CD4-positive, alpha-beta memory T cell (primary cell): Measurements from ENCODE around the gene IQCF6. TPM values are rescaled to one million over a fixed set of nuclear protein-coding genes. Genes with fewer than 3 reads are reported as not detected.

Experiments
- CTCF ChIA-PET: fragments of 350-600 bp; sonication (Branson Sonifier 250); formaldehyde crosslinking; loops from one replicate; lab custom pipeline; 2021; ENCODE audit warnings: inconsistent platforms; ENCODE audit not compliant: partially characterized antibody; lab: Charles Lee
- POLR2A ChIA-PET: fragments of 350-600 bp; sonication (Branson Sonifier 250); formaldehyde crosslinking; loops from one replicate; lab custom pipeline; 2021; ENCODE audit not compliant: partially characterized antibody; lab: Charles Lee
- DNase-seq, 5 donors: peaks; one replicate each; pipeline versions ENCODE4 v3.0.0 to v3.0.0-alpha.2; 2020 to 2022; ENCODE audit warnings: mixed read lengths in 1 of 5
- H3K27ac ChIP-seq: one replicate; pipeline ENCODE4 v1.7.0; 2013; ENCODE audit warnings: low read depth, low read length
- H3K27me3 ChIP-seq: 2 replicates; pipeline ENCODE4 v1.7.0; 2013; ENCODE audit warnings: mild to moderate bottlenecking, low read length, moderate library complexity; ENCODE audit not compliant: insufficient read depth
- H3K36me3 ChIP-seq: 2 replicates; pipeline ENCODE4 v1.7.0; 2013; ENCODE audit warnings: mild to moderate bottlenecking, low read length, moderate library complexity; ENCODE audit not compliant: insufficient read depth
- H3K4me1 ChIP-seq: 2 replicates; pipeline ENCODE4 v1.7.0; 2013; ENCODE audit warnings: mild to moderate bottlenecking, low read length, moderate library complexity; ENCODE audit not compliant: insufficient read depth
- H3K4me3 ChIP-seq, 2 donors: one replicate each; pipeline ENCODE4 v1.7.0; 2013; ENCODE audit warnings: low read length in 2 of 2, mild to moderate bottlenecking in 1 of 2
- H3K9me3 ChIP-seq, 2 donors: one replicate each; pipeline ENCODE4 v1.7.0; 2013; ENCODE audit warnings: low read length in 2 of 2, control low read depth in 1 of 2; ENCODE audit not compliant: control insufficient read depth in 1 of 2
- H3K27ac Mint-ChIP-seq, 7 donors: one replicate each; pipeline ENCODE4 v1.8.0; 2020 to 2021; ENCODE audit warnings: mixed read lengths in 7 of 7, mild to moderate bottlenecking in 6 of 7, inconsistent platforms in 3 of 7, moderate library complexity in 3 of 7
- H3K27me3 Mint-ChIP-seq, 2 donors: one replicate each; pipeline ENCODE4 v1.8.0; 2020 to 2021; ENCODE audit warnings: mixed read lengths in 2 of 2
- H3K36me3 Mint-ChIP-seq, 2 donors: one replicate each; pipeline ENCODE4 v1.8.0; 2020 to 2021; ENCODE audit warnings: mixed read lengths in 2 of 2, inconsistent platforms in 1 of 2, mild to moderate bottlenecking in 1 of 2
- H3K4me1 Mint-ChIP-seq, 4 donors: one replicate each; pipeline ENCODE4 v1.8.0; 2020 to 2021; ENCODE audit warnings: mixed read lengths in 4 of 4, mild to moderate bottlenecking in 1 of 4
- H3K4me3 Mint-ChIP-seq, 8 donors: one replicate each; pipeline ENCODE4 v1.8.0; 2020 to 2021; ENCODE audit warnings: mixed read lengths in 8 of 8, mild to moderate bottlenecking in 7 of 8, moderate library complexity in 6 of 8, inconsistent platforms in 3 of 8
- H3K9me3 Mint-ChIP-seq, 8 donors: one replicate each; pipeline ENCODE4 v1.8.0; 2020 to 2021; ENCODE audit warnings: mixed read lengths in 8 of 8, mild to moderate bottlenecking in 5 of 8, inconsistent platforms in 3 of 8, moderate library complexity in 1 of 8
- intact Hi-C: fragments of 100-400 bp; cut with micrococcal nuclease; formaldehyde crosslinking; loops from one replicate; pipeline ENCODE4 v1.15.1; 2023
- polyA plus RNA-seq, 2 donors: library from polyadenylated mRNA; unstranded; fragments of 300-500 nt; fragmentation: Illumina TruSeq; gene quantifications; one replicate each; pipeline ENCODE4 v1.2.3, GENCODE V29; 2021
- total RNA-seq, 2 experiments: library from RNA; stranded (reverse); gene quantifications; one replicate each; pipeline ENCODE4 v1.2.3, GENCODE V29; 2021

IQCF6 gene
- total and polyA plus RNA-seq, 4 experiments from 2014 or later, result not detected

- no peaks in the 10 kb centered on the region for H3K9me3 ChIP-seq
- H3K27ac ChIP-seq, result no peak overlapping the region
- ChIA-PET CTCF (no interaction called here), POLR2A (no interaction called here)
- Mint-ChIP-seq H3K4me1 (peaks cover 0 to 8% (median 4%) of the 10 kb centered on the region in 4 donors), H3K27me3 (peaks cover 14 to 15% of the 10 kb centered on the region in 2 donors), H3K4me3 (no peak overlapping the region), H3K27ac (no peak overlapping the region), H3K9me3 (no peaks in the 10 kb centered on the region), H3K36me3 (no peaks in the 10 kb centered on the region)
- peaks cover 5% of the 10 kb centered on the region for H3K4me1 ChIP-seq
- no peak overlapping the region for H3K4me3 ChIP-seq
- H3K36me3 ChIP-seq, result no peaks in the 10 kb centered on the region
- intact Hi-C loops, result no loop called here
- no peak for DNase-seq
- no peaks in the 10 kb centered on the region for H3K27me3 ChIP-seq
Observed at GRCh38 chr3:51814034-51814433, 35.0 kb upstream of the IQCF6 start.

GRCh38 chr3:51813539-51813938 is 34.5 kb upstream of the IQCF6 start:
- POLR2A ChIA-PET, result no interaction called here
- Histone ChIP-seq H3K4me3 (no peak overlapping the region), H3K9me3 (no peaks in the 10 kb centered on the region), H3K27me3 (no peaks in the 10 kb centered on the region), H3K36me3 (no peaks in the 10 kb centered on the region), H3K27ac (no peak overlapping the region), H3K4me1 (peaks cover 7% of the 10 kb centered on the region)
- peaks cover 13 to 15% of the 10 kb centered on the region in 2 donors for H3K27me3 Mint-ChIP-seq
- CTCF ChIA-PET, result no interaction called here
- H3K9me3 Mint-ChIP-seq, result no peaks in the 10 kb centered on the region
- H3K27ac Mint-ChIP-seq, result no peak overlapping the region
- no peak overlapping the region for H3K4me3 Mint-ChIP-seq
- DNase-seq, result no peak
- H3K4me1 Mint-ChIP-seq, result peaks cover 0 to 12% (median 4%) of the 10 kb centered on the region in 4 donors
- H3K36me3 Mint-ChIP-seq, result no peaks in the 10 kb centered on the region
- intact Hi-C loops, result no loop called here

- H3K9me3 ChIP-seq, result no peaks in the 10 kb centered on the region
- Mint-ChIP-seq H3K27ac (peak overlapping the region in 4 of 7 donors; percentile 26 to 62 (median 46)), H3K36me3 (no peaks in the 10 kb centered on the region), H3K4me1 (peaks cover 0 to 18% (median 8%) of the 10 kb centered on the region in 4 donors), H3K4me3 (peak overlapping the region in 3 of 8 donors; percentile 2 to 13 (median 9)), H3K27me3 (no peaks in the 10 kb centered on the region), H3K9me3 (peaks cover 0 to 5% (median 1%) of the 10 kb centered on the region in 8 donors)
- POLR2A ChIA-PET, result no interaction called here
- H3K27me3 ChIP-seq, result no peaks in the 10 kb centered on the region
- DNase-seq, result peak in 1 of 5 donors; percentile 20
- H3K4me1 ChIP-seq, result peaks cover 7% of the 10 kb centered on the region
- H3K4me3 ChIP-seq, result no peak overlapping the region
- intact Hi-C loops, result loop anchor here (10.0 kb wide), 1 partner anchor 124 kb away; no protein-coding TSS in a partner anchor
- CTCF ChIA-PET, result interaction anchor here (1.7 to 2.5 kb wide), 2 partner anchors 9 to 11 kb away, joined by 4 to 6 read pairs; no protein-coding TSS in a partner anchor
- H3K36me3 ChIP-seq, result no peaks in the 10 kb centered on the region
- no peak overlapping the region for H3K27ac ChIP-seq
Observed at GRCh38 chr3:51808934-51809333, 29.9 kb upstream of the IQCF6 start.

DNA sequence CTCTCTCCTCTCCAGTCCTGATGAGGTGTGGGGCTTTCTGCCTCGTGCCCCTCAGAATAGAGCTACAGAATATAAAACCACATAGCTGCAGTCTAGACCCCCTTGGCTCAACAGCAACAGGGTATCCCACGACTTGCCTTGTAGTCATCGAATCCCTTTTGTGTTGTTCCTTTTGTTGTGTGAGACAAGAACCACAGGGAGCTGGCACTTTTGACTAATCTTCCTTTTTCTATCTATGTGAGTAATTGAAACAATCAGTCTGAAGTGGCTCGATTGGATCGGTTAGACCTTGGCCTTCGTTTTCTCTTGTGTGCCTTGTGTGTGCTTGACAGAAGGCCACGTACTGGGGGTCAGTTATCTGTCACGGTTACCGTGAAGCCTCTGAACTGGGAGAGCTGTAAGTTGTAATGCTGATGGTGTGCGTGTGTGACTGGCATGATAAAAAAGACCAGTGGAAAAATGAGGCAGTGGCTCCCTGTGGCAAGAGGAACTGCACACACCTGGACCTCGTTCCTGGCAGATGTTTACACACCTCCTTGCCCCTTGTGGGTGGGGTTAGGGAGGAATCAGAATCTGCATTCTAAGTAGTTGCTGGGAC is 23.2 kb upstream of the IQCF6 start:
- POLR2A ChIA-PET, result interaction anchor here (1.3 kb wide), 1 partner anchor 302 kb away, joined by 4 read pairs; the partner anchor contains the start of gene DCAF1
- H3K27me3 Mint-ChIP-seq, result peaks cover 1 to 2% of the 10 kb centered on the region in 2 donors
- intact Hi-C loops, result loop anchor here (10.0 kb wide), 1 partner anchor 117 kb away; no protein-coding TSS in a partner anchor
- Histone ChIP-seq H3K27me3 (no peaks in the 10 kb centered on the region), H3K4me3 (no peak overlapping the region), H3K4me1 (peaks cover 5% of the 10 kb centered on the region), H3K27ac (no peak overlapping the region), H3K9me3 (no peaks in the 10 kb centered on the region), H3K36me3 (no peaks in the 10 kb centered on the region)
- CTCF ChIA-PET, result interaction anchor here (0.9 to 10.3 kb wide), 5 partner anchors 21 to 300 kb away, joined by 3 to 121 read pairs (median 4); partner anchors contain the start of gene DCAF1
- H3K27ac Mint-ChIP-seq, result peak overlapping the region in 3 of 7 donors; percentile 25 to 71 (median 51)
- H3K4me3 Mint-ChIP-seq, result no peak overlapping the region
- H3K4me1 Mint-ChIP-seq, result peaks cover 3 to 17% (median 6%) of the 10 kb centered on the region in 4 donors
- H3K9me3 Mint-ChIP-seq, result no peaks in the 10 kb centered on the region
- H3K36me3 Mint-ChIP-seq, result no peaks in the 10 kb centered on the region
- no peak for DNase-seq

DNA sequence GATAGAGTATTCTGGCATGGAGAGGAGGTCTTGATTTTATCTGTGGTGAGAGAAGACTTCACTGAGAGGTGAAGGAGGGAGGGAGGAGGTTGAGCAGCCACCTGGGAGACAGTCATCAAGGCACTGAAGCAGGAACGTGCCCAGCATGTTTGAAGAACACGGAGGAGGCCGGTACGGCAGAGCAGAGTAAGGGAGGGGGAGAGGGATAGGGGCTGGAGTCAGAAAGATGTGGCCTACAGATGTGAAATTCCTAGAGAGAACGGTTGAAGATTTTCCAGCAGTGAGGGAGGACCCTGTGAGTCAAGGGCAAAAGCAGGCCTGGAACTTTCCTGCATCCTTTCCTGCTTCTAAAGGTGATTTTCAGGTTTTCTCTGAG is 21.7 kb upstream of the IQCF6 start:
- Histone ChIP-seq H3K9me3 (no peaks in the 10 kb centered on the region), H3K4me1 (peaks cover 7% of the 10 kb centered on the region), H3K4me3 (no peak overlapping the region), H3K27me3 (no peaks in the 10 kb centered on the region), H3K36me3 (no peaks in the 10 kb centered on the region), H3K27ac (no peak overlapping the region)
- no peak for DNase-seq
- peaks cover 5 to 25% (median 13%) of the 10 kb centered on the region in 4 donors for H3K4me1 Mint-ChIP-seq
- ChIA-PET POLR2A (interaction anchor here (0.9 kb wide), 1 partner anchor 113 kb away, joined by 3 read pairs; no protein-coding TSS in a partner anchor), CTCF (interaction anchor here (0.9 to 10.3 kb wide), 7 partner anchors 9 to 299 kb away, joined by 3 to 121 read pairs (median 4); partner anchors contain the start of gene DCAF1)
- H3K27me3 Mint-ChIP-seq, result peaks cover 2% of the 10 kb centered on the region in 2 donors
- intact Hi-C loops, result loop anchor here (10.0 kb wide), 1 partner anchor 116 kb away; no protein-coding TSS in a partner anchor
- peak overlapping the region in 1 of 7 donors; percentile 37 for H3K27ac Mint-ChIP-seq
- H3K36me3 Mint-ChIP-seq, result no peaks in the 10 kb centered on the region
- no peaks in the 10 kb centered on the region for H3K9me3 Mint-ChIP-seq
- H3K4me3 Mint-ChIP-seq, result no peak overlapping the region

GRCh38 chr3:51799879-51800749 is 21.1 kb upstream of the IQCF6 start:
- Histone ChIP-seq H3K36me3 (no peaks in the 10 kb centered on the region), H3K4me3 (no peak overlapping the region), H3K9me3 (no peaks in the 10 kb centered on the region), H3K27me3 (no peaks in the 10 kb centered on the region), H3K4me1 (peaks cover 7% of the 10 kb centered on the region), H3K27ac (no peak overlapping the region)
- H3K36me3 Mint-ChIP-seq, result no peaks in the 10 kb centered on the region
- DNase-seq, result peak in 4 of 5 donors; percentile 44 to 61 (median 57)
- peaks cover 2 to 4% of the 10 kb centered on the region in 2 donors for H3K27me3 Mint-ChIP-seq
- peaks cover 5 to 25% (median 13%) of the 10 kb centered on the region in 4 donors for H3K4me1 Mint-ChIP-seq
- CTCF ChIA-PET, result interaction anchor here (0.5 to 10.3 kb wide), 14 partner anchors 9 to 413 kb away, joined by 3 to 121 read pairs (median 4); partner anchors contain the start of gene DCAF1
- POLR2A ChIA-PET, result interaction anchor here (0.9 to 1.0 kb wide), 2 partner anchors 113 to 299 kb away, joined by 3 to 5 read pairs; no protein-coding TSS in a partner anchor
- no peaks in the 10 kb centered on the region for H3K9me3 Mint-ChIP-seq
- intact Hi-C loops, result loop anchor here (10.0 kb wide), 1 partner anchor 115 kb away; no protein-coding TSS in a partner anchor
- H3K4me3 Mint-ChIP-seq, result no peak overlapping the region
- peak overlapping the region in 1 of 7 donors; percentile 37 for H3K27ac Mint-ChIP-seq
